ENCODE data around the gene TTLL4.

TTLL4 gene

GRCh38 chr2:218718058-218718457 lies 7.4 kb downstream of the TTLL4 start:
- TF ChIP-seq, protein P1, sequence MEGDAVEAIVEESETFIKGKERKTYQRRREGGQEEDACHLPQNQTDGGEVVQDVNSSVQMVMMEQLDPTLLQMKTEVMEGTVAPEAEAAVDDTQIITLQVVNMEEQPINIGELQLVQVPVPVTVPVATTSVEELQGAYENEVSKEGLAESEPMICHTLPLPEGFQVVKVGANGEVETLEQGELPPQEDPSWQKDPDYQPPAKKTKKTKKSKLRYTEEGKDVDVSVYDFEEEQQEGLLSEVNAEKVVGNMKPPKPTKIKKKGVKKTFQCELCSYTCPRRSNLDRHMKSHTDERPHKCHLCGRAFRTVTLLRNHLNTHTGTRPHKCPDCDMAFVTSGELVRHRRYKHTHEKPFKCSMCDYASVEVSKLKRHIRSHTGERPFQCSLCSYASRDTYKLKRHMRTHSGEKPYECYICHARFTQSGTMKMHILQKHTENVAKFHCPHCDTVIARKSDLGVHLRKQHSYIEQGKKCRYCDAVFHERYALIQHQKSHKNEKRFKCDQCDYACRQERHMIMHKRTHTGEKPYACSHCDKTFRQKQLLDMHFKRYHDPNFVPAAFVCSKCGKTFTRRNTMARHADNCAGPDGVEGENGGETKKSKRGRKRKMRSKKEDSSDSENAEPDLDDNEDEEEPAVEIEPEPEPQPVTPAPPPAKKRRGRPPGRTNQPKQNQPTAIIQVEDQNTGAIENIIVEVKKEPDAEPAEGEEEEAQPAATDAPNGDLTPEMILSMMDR (IDR thresholded peaks at IDR 0.05; ENCODE audit: unreplicated experiment in 3 of 3) = no peak
- H3K36me3 Mint-ChIP-seq (ENCODE audit: low read depth) = peaks cover 39% of the 10 kb centered on the region
- no peaks in the 10 kb centered on the region for H3K27me3 Mint-ChIP-seq (ENCODE audit: low read depth)
- H3K4me1 Mint-ChIP-seq = no peaks in the 10 kb centered on the region
- no peak overlapping the region for H3K27ac Mint-ChIP-seq
- H3K9me3 Mint-ChIP-seq = no peaks in the 10 kb centered on the region
- no peak overlapping the region for H3K4me3 Mint-ChIP-seq

DNA sequence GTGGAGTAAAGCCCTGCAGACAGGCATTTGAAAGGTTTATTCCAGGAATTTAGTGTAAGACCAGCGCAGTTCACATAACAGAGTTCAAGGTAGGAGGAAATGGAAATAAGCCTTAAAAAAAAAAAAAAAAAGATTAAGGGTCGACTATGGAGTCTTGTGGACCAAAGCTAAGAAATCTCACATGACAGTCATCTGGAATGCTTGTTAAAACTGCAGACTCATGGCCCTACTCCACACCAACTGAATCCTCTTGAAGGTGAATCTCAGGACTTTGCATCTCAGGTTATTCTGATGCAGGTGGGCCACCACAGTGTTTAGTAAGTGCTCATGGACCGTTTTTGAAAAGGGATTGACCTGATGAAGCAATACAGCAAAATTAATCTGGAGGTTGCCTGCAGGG lies 8.8 kb downstream of the TTLL4 start:
- Mint-ChIP-seq H3K4me1 (no peaks in the 10 kb centered on the region), H3K9me3 (no peaks in the 10 kb centered on the region), H3K4me3 (no peak overlapping the region), H3K27me3 (ENCODE audit: low read depth) (no peaks in the 10 kb centered on the region), H3K27ac (no peak overlapping the region), H3K36me3 (ENCODE audit: low read depth) (peaks cover 52% of the 10 kb centered on the region)
- TF ChIP-seq, protein P1 (IDR thresholded peaks at IDR 0.05; ENCODE audit: unreplicated experiment in 3 of 3) = no peak

DNA sequence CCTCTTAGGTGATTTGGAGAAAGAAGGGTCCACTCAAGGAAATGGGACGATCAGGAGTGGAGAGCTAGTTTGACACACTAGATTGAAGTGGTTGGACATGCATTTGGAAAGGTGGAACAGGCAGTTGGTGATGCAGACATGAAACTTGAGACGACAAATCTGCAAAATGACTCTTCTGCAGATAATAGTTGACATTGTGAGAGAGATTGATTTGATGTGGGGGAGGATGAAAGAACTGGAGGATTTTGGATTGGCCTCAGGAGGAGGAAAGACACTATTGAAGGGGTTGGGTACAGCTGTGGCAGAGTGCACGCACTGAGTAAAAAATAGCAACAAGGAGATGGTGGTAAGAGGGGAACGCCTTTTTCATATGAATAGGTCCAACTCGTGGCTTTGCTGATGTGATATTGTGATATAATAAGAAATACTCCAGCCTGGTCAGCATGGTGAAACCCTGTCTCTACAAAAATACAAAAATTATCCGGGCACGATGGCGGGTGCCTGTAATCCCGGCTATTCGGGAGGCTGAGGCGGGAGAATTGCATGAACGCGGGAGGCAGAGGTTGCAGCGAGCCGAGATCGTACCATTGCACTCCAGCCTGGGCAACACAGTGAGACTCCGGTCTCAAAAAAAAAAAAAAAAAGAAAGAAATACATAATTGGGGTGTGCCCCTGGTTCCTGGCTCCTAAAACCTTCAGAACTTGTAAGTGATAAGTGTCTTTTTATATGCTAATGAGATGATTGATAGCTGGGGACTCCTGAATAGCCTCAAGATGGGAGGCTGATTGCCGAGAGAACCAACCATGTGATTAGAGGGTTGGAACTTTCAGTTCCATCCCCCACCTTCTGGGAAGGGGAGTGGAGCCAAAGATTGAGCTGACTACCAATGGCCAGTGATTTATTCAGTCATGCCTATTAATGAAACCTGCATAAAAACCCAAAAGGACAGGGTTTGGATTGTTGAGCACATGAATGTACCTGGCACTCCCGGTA lies 9.7 kb downstream of the TTLL4 start:
- Mint-ChIP-seq H3K4me3 (no peak overlapping the region), H3K4me1 (no peaks in the 10 kb centered on the region), H3K27ac (no peak overlapping the region)

GRCh38 chr2:218721488-218721887 lies 10.9 kb downstream of the TTLL4 start:
- H3K4me1 Mint-ChIP-seq = no peaks in the 10 kb centered on the region
- H3K9me3 Mint-ChIP-seq = peaks cover 7% of the 10 kb centered on the region
- peaks cover 57% of the 10 kb centered on the region for H3K36me3 Mint-ChIP-seq (ENCODE audit: low read depth)
- no peak overlapping the region for H3K4me3 Mint-ChIP-seq
- H3K27ac Mint-ChIP-seq = no peak overlapping the region
- TF ChIP-seq, protein P1 (IDR thresholded peaks at IDR 0.05; ENCODE audit: unreplicated experiment in 3 of 3) = no peak
- H3K27me3 Mint-ChIP-seq (ENCODE audit: low read depth) = no peaks in the 10 kb centered on the region

More for the DNA sequence above, 9.7 kb downstream of the TTLL4 start:
- Mint-ChIP-seq H3K9me3 (no peaks in the 10 kb centered on the region), H3K36me3 (ENCODE audit: low read depth) (peaks cover 52% of the 10 kb centered on the region), H3K27me3 (ENCODE audit: low read depth) (no peaks in the 10 kb centered on the region)
- TF ChIP-seq, protein P1 (IDR thresholded peaks at IDR 0.05; ENCODE audit: unreplicated experiment in 3 of 3) = no peak

DNA sequence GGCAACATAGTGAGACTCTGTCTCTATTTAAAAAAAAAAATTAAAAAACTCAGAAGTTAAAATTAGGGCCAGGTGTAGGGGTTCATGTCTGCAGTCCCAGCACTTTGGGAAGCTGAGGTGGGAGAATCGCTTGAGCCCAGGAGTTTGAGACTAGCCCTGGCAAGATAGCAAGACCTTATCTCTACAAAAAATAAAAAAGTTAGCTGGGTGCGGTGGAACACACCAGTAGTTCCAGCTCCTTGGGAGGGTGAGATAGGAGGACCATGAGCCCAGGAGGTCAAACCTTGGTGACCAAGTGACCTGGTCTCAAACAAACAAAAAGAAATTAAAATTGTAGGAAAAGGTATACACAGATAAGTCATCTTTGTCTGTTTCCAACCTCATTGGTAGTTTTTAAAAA lies 11.3 kb downstream of the TTLL4 start:
- Mint-ChIP-seq H3K27me3 (ENCODE audit: low read depth) (no peaks in the 10 kb centered on the region), H3K4me3 (no peak overlapping the region), H3K4me1 (no peaks in the 10 kb centered on the region), H3K27ac (no peak overlapping the region), H3K9me3 (peaks cover 7% of the 10 kb centered on the region), H3K36me3 (ENCODE audit: low read depth) (peaks cover 57% of the 10 kb centered on the region)
- TF ChIP-seq, protein P1 (IDR thresholded peaks at IDR 0.05; ENCODE audit: unreplicated experiment in 3 of 3) = no peak

Measured in nephron (organoid).